Measurements from ENCODE around the gene RNF8. TPM values are rescaled to one million over a fixed set of nuclear protein-coding genes. Genes with fewer than 3 reads are reported as not detected.
"Not testable (repeated sequence)": the region's sequence is repeated elsewhere in the genome, so short reads cannot be mapped to it uniquely, and the experiment has no call there.

Gene RNF8
- total RNA-seq, 1 donor from 2014 or later = 13.2 TPM

DNA sequence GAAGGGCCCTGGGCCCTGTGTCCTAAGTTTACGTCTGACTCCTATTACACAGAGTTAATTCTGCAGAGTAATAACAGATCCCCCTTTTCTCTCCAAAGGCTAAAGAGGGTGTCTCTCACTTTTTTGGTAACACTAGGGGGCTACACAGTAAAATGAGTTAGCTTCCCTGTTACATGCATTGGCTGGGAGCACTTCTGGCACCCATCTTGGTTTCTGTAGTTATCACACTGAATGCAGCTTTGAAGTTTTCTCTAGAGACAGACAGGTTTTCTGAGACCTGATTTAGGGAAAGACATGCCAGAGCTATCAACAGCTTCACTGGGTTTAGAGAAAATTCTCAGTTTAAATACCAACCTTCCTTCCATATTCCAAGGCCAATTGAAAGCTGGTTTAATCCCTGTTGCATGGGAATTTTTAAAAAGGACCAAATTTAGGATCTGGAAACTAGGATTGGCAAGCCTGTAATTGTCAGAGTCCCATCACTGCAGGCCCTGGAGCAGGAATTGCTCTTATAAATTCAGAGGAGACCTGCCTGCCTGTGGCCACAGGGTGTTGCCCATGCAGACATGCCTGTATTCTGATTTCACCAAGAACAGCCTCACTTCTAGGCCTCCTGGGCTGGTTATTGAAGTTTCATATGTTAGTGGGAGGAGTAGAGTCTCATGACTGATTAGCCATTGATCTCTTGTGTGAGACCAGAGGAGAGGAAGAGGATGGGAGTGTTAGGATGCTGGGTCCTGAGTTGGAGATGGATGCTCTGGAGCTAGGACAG, 29.4 kb downstream of the RNF8 start:
- intact Hi-C loops (cut with DNase I) = loop anchor here (5.0 kb wide), 2 partner anchors 99 to 184 kb away; no protein-coding TSS in a partner anchor
- no peak for DNase-seq (ENCODE audit: low spot score)

DNA sequence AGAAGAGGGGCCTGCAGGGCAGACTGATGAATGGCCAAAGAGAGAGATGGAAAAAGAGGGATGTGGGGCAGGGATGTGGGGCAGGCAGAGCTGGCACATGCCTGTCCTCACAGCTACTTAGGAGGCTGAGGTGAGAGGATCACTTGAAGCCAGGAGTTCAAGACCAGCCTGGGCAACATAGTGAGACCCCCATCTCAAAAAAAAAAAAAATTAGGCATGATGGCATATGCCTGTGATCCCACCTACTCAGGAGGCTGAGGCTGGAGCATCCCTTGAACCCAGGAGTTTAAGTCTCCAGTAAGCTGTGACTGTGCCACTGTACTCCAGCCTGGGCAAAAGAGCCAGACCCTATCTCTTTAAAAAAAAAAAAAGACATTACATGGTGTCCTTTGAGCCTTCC, 34.8 kb downstream of the RNF8 start:
- intact Hi-C loops (cut with DNase I) = no loop called here

DNA sequence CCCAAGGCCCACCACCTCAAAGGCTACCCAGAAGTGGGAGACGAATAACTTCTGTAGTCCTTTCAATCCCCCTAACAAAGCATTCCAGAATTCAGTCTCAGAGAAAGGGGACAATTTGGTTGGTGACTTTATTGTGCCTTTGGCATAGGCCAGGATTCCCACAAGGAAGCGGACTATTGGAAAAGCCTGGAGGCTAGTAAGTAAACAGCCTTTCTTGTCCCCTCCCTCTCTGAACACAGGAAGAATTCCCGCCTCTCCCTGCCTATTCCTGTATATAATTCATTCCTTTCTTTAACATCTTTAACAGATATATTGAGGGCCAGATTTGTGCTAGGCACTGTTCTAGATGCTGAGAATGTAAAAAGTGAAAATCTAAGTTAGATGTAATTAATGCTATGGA, 36.1 kb downstream of the RNF8 start:
- intact Hi-C loops (cut with DNase I) = no loop called here

More for the DNA sequence above, 34.8 kb downstream of the RNF8 start:
- no peak for DNase-seq (ENCODE audit: low spot score)

GRCh38 chr6:37391120-37391519, 37.3 kb downstream of the RNF8 start:
- intact Hi-C loops (cut with DNase I) = no loop called here
- DNase-seq (ENCODE audit: low spot score) = no peak

More for the DNA sequence above, 36.1 kb downstream of the RNF8 start:
- DNase-seq (ENCODE audit: low spot score) = no peak

GRCh38 chr6:37392821-37393220, 39.0 kb downstream of the RNF8 start:
- intact Hi-C loops (cut with DNase I) = no loop called here
- no peak for DNase-seq (ENCODE audit: low spot score)

DNA sequence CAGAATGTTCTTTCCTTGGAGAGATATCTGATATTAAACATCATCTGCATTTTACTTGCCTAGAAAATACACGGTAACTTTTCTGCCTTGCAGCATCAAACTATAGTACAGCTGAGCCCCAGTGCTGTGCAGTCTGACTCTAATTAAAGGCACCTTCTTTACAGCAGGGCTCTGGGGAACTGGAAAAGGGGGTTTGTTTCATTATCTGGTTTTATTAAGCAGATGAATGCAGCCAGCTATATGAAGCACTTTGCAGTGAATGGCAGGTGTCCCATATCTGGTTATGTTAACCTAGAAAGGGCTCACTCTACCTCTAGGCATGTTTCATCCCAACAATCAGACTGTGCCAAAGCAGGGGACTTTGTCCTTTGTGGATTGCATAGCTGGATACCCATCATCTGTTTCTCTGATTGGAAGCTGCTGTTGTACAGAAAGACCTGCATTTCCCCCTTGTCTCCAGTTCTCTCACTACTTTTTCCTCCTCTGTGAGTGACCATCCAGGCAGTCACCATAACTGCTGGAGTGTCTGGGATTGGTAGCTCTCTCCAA, 39.7 kb downstream of the RNF8 start:
- intact Hi-C loops (cut with DNase I) = no loop called here
- DNase-seq (ENCODE audit: low spot score) = no peak

- no peak for DNase-seq (ENCODE audit: low spot score)
- intact Hi-C loops (cut with DNase I) = no loop called here
Observed at GRCh38 chr6:37396571-37397180, 42.9 kb downstream of the RNF8 start.

GRCh38 chr6:37399131-37399530, 45.3 kb downstream of the RNF8 start:
- intact Hi-C loops (cut with DNase I) = no loop called here
- no peak for DNase-seq (ENCODE audit: low spot score)

DNA sequence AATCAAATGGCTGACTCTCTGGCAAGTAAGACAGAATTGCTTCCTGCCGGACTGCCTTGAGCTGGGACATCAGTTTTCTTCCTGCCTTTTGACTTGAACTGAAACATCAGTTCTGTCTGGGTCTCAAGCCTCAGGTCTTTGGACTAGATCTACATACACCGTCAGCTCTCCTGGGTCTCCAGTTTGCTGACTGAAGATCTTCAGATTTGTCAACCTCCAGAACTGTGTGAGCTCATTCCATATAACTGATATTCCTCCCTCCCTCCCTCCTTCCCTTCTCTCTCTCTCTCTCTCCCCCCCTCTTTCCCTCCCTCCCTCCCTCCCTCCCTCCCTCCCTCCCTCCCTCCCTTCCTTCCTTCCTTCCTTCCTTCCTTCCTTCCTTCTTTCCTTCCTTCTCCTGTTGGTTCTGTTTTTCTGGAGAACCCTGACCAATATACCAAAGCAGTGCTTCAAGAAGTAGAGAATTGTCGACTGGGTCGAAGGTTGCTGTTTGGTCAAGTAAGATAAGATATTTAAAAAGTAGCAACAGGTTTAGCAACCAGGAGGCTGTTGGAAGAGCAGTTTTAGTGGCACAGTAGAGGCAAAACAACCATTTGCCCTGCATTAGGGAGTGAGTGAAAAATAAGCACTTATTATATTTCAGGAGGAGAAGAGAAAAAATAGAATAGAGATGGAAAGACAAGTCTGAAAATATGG, 46.2 kb downstream of the RNF8 start:
- DNase-seq (ENCODE audit: low spot score) = no peak
- intact Hi-C loops (cut with DNase I) = no loop called here

DNA sequence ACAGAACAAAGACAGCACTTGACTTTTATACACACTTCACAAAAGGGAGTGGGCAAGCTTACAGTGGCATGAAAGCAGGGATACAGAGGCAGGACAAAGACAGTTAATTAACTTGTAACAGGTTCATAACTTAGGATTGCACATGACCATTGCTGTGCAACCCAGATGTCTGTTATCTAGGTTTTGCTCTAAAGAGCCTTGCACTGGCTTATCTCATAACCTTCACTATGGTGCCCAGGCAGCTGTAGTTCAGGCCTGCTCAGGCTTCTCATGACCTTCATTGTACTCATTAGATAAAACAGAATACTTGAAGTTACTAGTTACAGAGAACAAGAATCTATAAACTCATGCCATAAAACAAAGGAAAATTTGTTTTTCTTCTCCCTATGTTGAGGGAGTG, 47.9 kb downstream of the RNF8 start:
- DNase-seq (ENCODE audit: low spot score); intact Hi-C loops (cut with DNase I): not testable (repeated sequence)

GRCh38 chr6:37406726-37407341, 53.1 kb downstream of the RNF8 start:
- DNase-seq (ENCODE audit: low spot score) = no peak
- intact Hi-C loops (cut with DNase I) = no loop called here

- intact Hi-C loops (cut with DNase I) = no loop called here
Observed at GRCh38 chr6:37407948-37408347, 54.2 kb downstream of the RNF8 start.

GRCh38 chr6:37409501-37409900, 55.7 kb downstream of the RNF8 start:
- intact Hi-C loops (cut with DNase I) = no loop called here
- no peak for DNase-seq (ENCODE audit: low spot score)

More at GRCh38 chr6:37407948-37408347, 54.2 kb downstream of the RNF8 start:
- DNase-seq (ENCODE audit: low spot score) = no peak

- DNase-seq (ENCODE audit: low spot score) = no peak
- intact Hi-C loops (cut with DNase I) = no loop called here
Observed at GRCh38 chr6:37417393-37417792, 63.6 kb downstream of the RNF8 start.

DNA sequence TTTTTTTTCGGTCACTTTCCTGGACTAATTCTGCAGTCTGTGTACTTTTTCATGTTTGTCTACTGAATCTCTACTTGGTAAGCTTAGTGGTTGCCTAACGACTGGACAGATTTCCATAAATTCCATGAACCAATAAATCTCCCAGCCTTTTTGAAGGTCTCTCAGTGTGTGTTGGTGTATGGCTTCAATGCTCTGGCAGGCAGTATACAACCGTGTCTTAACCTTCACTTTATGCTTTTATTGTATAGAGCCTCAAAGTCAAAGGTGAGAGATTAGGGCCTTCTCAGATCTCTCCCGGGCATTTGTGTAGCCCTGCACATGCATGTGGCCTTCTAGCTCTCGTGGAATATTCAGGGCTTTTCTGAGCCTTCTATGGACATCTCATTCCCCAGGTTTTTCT, 64.9 kb downstream of the RNF8 start:
- DNase-seq (ENCODE audit: low spot score) = no peak
- intact Hi-C loops (cut with DNase I) = no loop called here

GRCh38 chr6:37426058-37426944, 72.5 kb downstream of the RNF8 start:
- no peak for DNase-seq (ENCODE audit: low spot score)
- intact Hi-C loops (cut with DNase I) = no loop called here

GRCh38 chr6:37426945-37427510, 73.2 kb downstream of the RNF8 start:
- DNase-seq (ENCODE audit: low spot score) = no peak
- intact Hi-C loops (cut with DNase I) = no loop called here

- DNase-seq (ENCODE audit: low spot score) = no peak
- intact Hi-C loops (cut with DNase I) = no loop called here
Observed at GRCh38 chr6:37429352-37429750, 75.6 kb downstream of the RNF8 start.

DNA sequence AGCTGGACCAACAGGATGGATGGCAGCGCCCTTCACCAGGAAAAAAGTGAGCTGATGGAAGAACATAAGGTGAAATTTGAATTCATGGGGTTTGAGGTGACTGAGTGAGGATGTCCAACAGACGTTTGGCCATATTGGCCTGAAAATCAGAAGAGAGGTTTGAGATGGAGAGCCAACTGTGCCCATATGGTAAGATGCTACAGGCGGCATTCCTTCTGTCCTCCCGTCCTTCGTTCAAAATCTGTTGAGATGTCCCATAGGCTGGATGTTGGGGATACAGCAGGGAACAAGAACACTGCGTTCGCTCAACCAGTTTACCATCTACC, 78.8 kb downstream of the RNF8 start:
- no peak for DNase-seq (ENCODE audit: low spot score)
- intact Hi-C loops (cut with DNase I) = loop anchor here (5.0 kb wide), 1 partner anchor 40 kb away; no protein-coding TSS in a partner anchor
